ENCODE measurements around the gene MSANTD3. TPM values are rescaled to one million over a fixed set of nuclear protein-coding genes. Genes with fewer than 3 reads are reported as not detected.

Gene MSANTD3
- total and polyA plus RNA-seq, 9 of the 15 experiments (the other 6 are each of a cell fraction or from before 2014, with no cell fraction given): 9.4 to 28.7 (median 22.3) TPM

Other genes with a start within 250 kb of the MSANTD3 start
- gene TEX10, start 74.2 kb upstream of the MSANTD3 start, total RNA-seq (2014; rRNA removed): 39.8 and 42.0 TPM in 2 replicates
- gene TEX10, start 74.2 kb upstream of the MSANTD3 start, total RNA-seq (2014; rRNA removed; fragmentation: Illumina TruSeq; extraction: Trizol): 50.1 and 58.1 TPM in 2 replicates
- gene TEX10, start 74.2 kb upstream of the MSANTD3 start, total RNA-seq (2015; rRNA removed; fragmentation: Illumina TruSeq; extraction: Trizol): 47.1 and 49.2 TPM in 2 replicates
- 43.1 and 44.6 TPM in 2 replicates for gene TEX10, start 74.2 kb upstream of the MSANTD3 start, total RNA-seq (2021)
- 42.2 and 57.9 TPM in 2 replicates for gene TEX10, start 74.2 kb upstream of the MSANTD3 start, polyA plus RNA-seq (2011; rRNA removed)
- 43.9 and 47.9 TPM in 2 replicates for gene TEX10, start 74.2 kb upstream of the MSANTD3 start, polyA plus RNA-seq (2014; fragmentation: Illumina TruSeq; extraction: Trizol)
- gene TEX10, start 74.2 kb upstream of the MSANTD3 start, polyA plus RNA-seq (2014; fragmentation: Nextera tagmentation; extraction: Ambion mirVana): 10 to 100 TPM; 27.8 to 60.0 TPM
- 32.9 and 38.9 TPM in 2 replicates for gene TEX10, start 74.2 kb upstream of the MSANTD3 start, polyA plus RNA-seq (2014; rRNA removed)
- gene TMEFF1, start 46.0 kb downstream of the MSANTD3 start, total RNA-seq (2014; rRNA removed): 0.49 and 0.59 TPM in 2 replicates
- 0.11 TPM in 1 of 2 replicates, not detected in the other for gene TMEFF1, start 46.0 kb downstream of the MSANTD3 start, total RNA-seq (2014; rRNA removed; fragmentation: Illumina TruSeq; extraction: Trizol)
- gene TMEFF1, start 46.0 kb downstream of the MSANTD3 start, total RNA-seq (2015; rRNA removed; fragmentation: Illumina TruSeq; extraction: Trizol): 0.07 TPM in 1 of 2 replicates, not detected in the other
- 0.83 and 1.1 TPM in 2 replicates for gene TMEFF1, start 46.0 kb downstream of the MSANTD3 start, total RNA-seq (2021)
- 0.04 and 0.08 TPM in 2 replicates for gene TMEFF1, start 46.0 kb downstream of the MSANTD3 start, polyA plus RNA-seq (2011; rRNA removed)
- 0.30 and 0.40 TPM in 2 replicates for gene TMEFF1, start 46.0 kb downstream of the MSANTD3 start, polyA plus RNA-seq (2014; fragmentation: Illumina TruSeq; extraction: Trizol)
- gene TMEFF1, start 46.0 kb downstream of the MSANTD3 start, polyA plus RNA-seq (2014; fragmentation: Nextera tagmentation; extraction: Ambion mirVana): not detected
- 0.11 and 0.28 TPM in 2 replicates for gene TMEFF1, start 46.0 kb downstream of the MSANTD3 start, polyA plus RNA-seq (2014; rRNA removed)
- gene CAVIN4, start 150.9 kb downstream of the MSANTD3 start, total RNA-seq (2014; rRNA removed): 0.12 and 0.23 TPM in 2 replicates
- gene CAVIN4, start 150.9 kb downstream of the MSANTD3 start, total RNA-seq (2014; rRNA removed; fragmentation: Illumina TruSeq; extraction: Trizol): 0.29 TPM in 2 replicates
- gene CAVIN4, start 150.9 kb downstream of the MSANTD3 start, total RNA-seq (2015; rRNA removed; fragmentation: Illumina TruSeq; extraction: Trizol): 0.25 and 0.30 TPM in 2 replicates
- gene CAVIN4, start 150.9 kb downstream of the MSANTD3 start, total RNA-seq (2021): 0.18 and 0.20 TPM in 2 replicates
- 0.05 and 0.11 TPM in 2 replicates for gene CAVIN4, start 150.9 kb downstream of the MSANTD3 start, polyA plus RNA-seq (2011; rRNA removed)
- 0.19 and 0.27 TPM in 2 replicates for gene CAVIN4, start 150.9 kb downstream of the MSANTD3 start, polyA plus RNA-seq (2014; fragmentation: Illumina TruSeq; extraction: Trizol)
- gene CAVIN4, start 150.9 kb downstream of the MSANTD3 start, polyA plus RNA-seq (2014; fragmentation: Nextera tagmentation; extraction: Ambion mirVana): under 1 TPM; 0.06 TPM
- gene CAVIN4, start 150.9 kb downstream of the MSANTD3 start, polyA plus RNA-seq (2014; rRNA removed): 0.08 and 0.11 TPM in 2 replicates

Measured in K562 (cell line).